HepG2 (cell line): ENCODE measurements around the gene GRIK2. TPM values are rescaled to one million over a fixed set of nuclear protein-coding genes. Genes with fewer than 3 reads are reported as not detected.

Experiments
- ATAC-seq: fragments of 200-7000 bp; cut with Tn5 transposase; 3 replicates; pipeline ENCODE4 v1.9.1; 2020; ENCODE audit warnings: mild to moderate bottlenecking, moderate library complexity
- BruUV-seq: library from RNA; stranded (reverse); fragments of 400-500 nt; replicated peaks from 2 replicates; lab custom pipeline; 2021; lab: Mats Ljungman, UMichigan
- CTCF ChIA-PET: fragments of 300-600 bp; formaldehyde crosslinking; extraction: SDS; loops from one replicate; lab custom pipeline; 2021; ENCODE audit warnings: low total read pairs, inconsistent platforms, low intra/inter-chr PET ratio; lab: Yijun Ruan, JAX
- POLR2A ChIA-PET: fragments of 350-600 bp; sonication (Branson Sonifier 250); formaldehyde crosslinking; loops from one replicate; lab custom pipeline; 2020; ENCODE audit warnings: antibody characterized with exemption, inconsistent platforms; lab: Yijun Ruan, JAX
- DNase-seq: peaks from one replicate; pipeline ENCODE4 v3.0.0-alpha.2; 2015; ENCODE audit warnings: low spot score
- FAIRE-seq: peaks from 3 replicates; lab custom pipeline; 2011; peaks lifted over from hg19 to GRCh38; lab: Jason Lieb, UNC
- H2AFZ ChIP-seq: one replicate; pipeline ENCODE4 v1.6.1; 2011; ENCODE audit warnings: low read length, inconsistent platforms
- H3K27ac ChIP-seq: fragments of 300-600 bp; 3 replicates; pipeline ENCODE4 v1.8.0; 2011; ENCODE audit warnings: mixed run types, mild to moderate bottlenecking, mixed read lengths, low read length, inconsistent platforms; ENCODE audit not compliant: insufficient read depth; ENCODE audit errors: extremely low read length
- H3K27me3 ChIP-seq, 2 experiments: fragments of 200-600 bp in 1 of 2; 2 replicates in 1 of 2; 3 replicates in 1 of 2; pipeline versions ENCODE4 v1.6.0 to v1.8.0; 2011; ENCODE audit warnings: low read length in 2 of 2, mild to moderate bottlenecking in 2 of 2, moderate library complexity in 2 of 2, inconsistent platforms in 1 of 2; ENCODE audit not compliant: insufficient read depth in 2 of 2, control insufficient read depth in 1 of 2
- H3K36me3 ChIP-seq, 2 experiments: fragments of 200-600 bp in 1 of 2; replicated peaks in 1 of 2; 2 replicates in 1 of 2; 3 replicates in 1 of 2; pipeline versions ENCODE4 v1.5.1 to v1.8.0; 2011; ENCODE audit warnings: low read length in 2 of 2, inconsistent platforms in 1 of 2; ENCODE audit not compliant: insufficient read depth in 2 of 2, control insufficient read depth in 1 of 2
- H3K4me1 ChIP-seq: 2 replicates; pipeline ENCODE4 v1.5.1; 2012; ENCODE audit warnings: low read length, inconsistent platforms; ENCODE audit not compliant: insufficient read depth
- H3K4me2 ChIP-seq: 2 replicates; pipeline ENCODE4 v1.6.0; 2011; ENCODE audit warnings: low read depth, low read length, inconsistent platforms
- H3K4me3 ChIP-seq, 3 experiments: fragments of 200-600 bp in 1 of 3; sonication (generic), shearing (Covaris generic) in 1 of 3; replicated peaks in 1 of 3; 2 replicates each; pipeline ENCODE4 v1.5.1; 2011 to 2016; ENCODE audit warnings: low read length in 3 of 3, inconsistent platforms in 2 of 3, low read depth in 2 of 3, mild to moderate bottlenecking in 2 of 3, control low read depth in 1 of 3, mixed read lengths in 1 of 3; ENCODE audit not compliant: insufficient read depth in 1 of 3
- H3K79me2 ChIP-seq: one replicate; pipeline ENCODE4 v1.6.1; 2011; ENCODE audit warnings: low read length, inconsistent platforms; ENCODE audit not compliant: insufficient read depth
- H3K9ac ChIP-seq: 2 replicates; pipeline ENCODE4 v1.6.0; 2011; ENCODE audit warnings: mild to moderate bottlenecking, low read depth, low read length, inconsistent platforms; ENCODE audit not compliant: insufficient read depth
- H3K9me3 ChIP-seq: 2 replicates; pipeline ENCODE4 v1.5.1; 2012; ENCODE audit warnings: mild to moderate bottlenecking, low read length
- H4K20me1 ChIP-seq: 2 replicates; pipeline ENCODE4 v1.6.0; 2011; ENCODE audit warnings: inconsistent platforms, mild to moderate bottlenecking, low read length, moderate library complexity; ENCODE audit not compliant: insufficient read depth
- HOXD1 ChIP-seq: sonication (generic); formaldehyde crosslinking; IDR thresholded peaks from 2 replicates; pipeline ENCODE4 v1.5.0; 2020; ENCODE audit warnings: missing genetic modification reagents
- KDM3A ChIP-seq: IDR thresholded peaks from 2 replicates; pipeline ENCODE4 v1.6.1; 2018; ENCODE audit warnings: low read depth, missing compliant biosample characterization
- KDM4B ChIP-seq: sonication (generic); formaldehyde crosslinking; IDR thresholded peaks from 2 replicates; pipeline ENCODE4 v1.4.0; 2020; ENCODE audit warnings: missing genetic modification reagents
- LCORL ChIP-seq, 2 experiments: fragments of 450-650 bp in 1 of 2; sonication (generic) in 1 of 2; formaldehyde crosslinking in 1 of 2; IDR thresholded peaks; 2 replicates each; pipeline versions ENCODE4 v1.5.0 to v1.6.1; 2017 to 2020; ENCODE audit warnings: antibody characterized with exemption in 1 of 2, missing genetic modification reagents in 1 of 2
- MED1 ChIP-seq: sonication (generic); formaldehyde crosslinking; IDR thresholded peaks from 2 replicates; pipeline ENCODE4 v1.4.0; 2020; ENCODE audit warnings: missing genetic modification reagents
- MTA1 ChIP-seq: sonication (generic); formaldehyde crosslinking; IDR thresholded peaks from 2 replicates; pipeline ENCODE4 v1.4.0; 2020; ENCODE audit warnings: missing genetic modification reagents, mild to moderate bottlenecking, borderline replicate concordance
- ZBTB33 ChIP-seq: sonication (generic); formaldehyde crosslinking; IDR thresholded peaks from 2 replicates; pipeline ENCODE4 v1.4.0; 2020; ENCODE audit warnings: missing genetic modification reagents
- ZFP91 ChIP-seq: sonication (generic); formaldehyde crosslinking; IDR thresholded peaks from 2 replicates; pipeline ENCODE4 v1.9.0; 2022; ENCODE audit warnings: missing genetic modification reagents, mild to moderate bottlenecking, borderline replicate concordance
- ZMAT3 ChIP-seq: sonication (generic); formaldehyde crosslinking; conservative IDR thresholded peaks from 2 replicates; pipeline ENCODE4 v1.7.0; 2021; ENCODE audit warnings: missing genetic modification reagents
- ZNF580 ChIP-seq: IDR thresholded peaks from 2 replicates; pipeline ENCODE4 v1.6.1; 2016; ENCODE audit warnings: low read depth, borderline replicate concordance
- ZNF614 ChIP-seq: IDR thresholded peaks from 2 replicates; pipeline ENCODE4 v1.6.1; 2018; ENCODE audit warnings: missing biosample characterization, missing genetic modification reagents, inconsistent platforms, borderline replicate concordance
- ZNF704 ChIP-seq: sonication (generic); formaldehyde crosslinking; IDR thresholded peaks from 2 replicates; pipeline ENCODE4 v1.8.1; 2023; ENCODE audit warnings: mild to moderate bottlenecking, inconsistent platforms, moderate library complexity, missing genetic modification reagents, borderline replicate concordance
- ZNF761 ChIP-seq: sonication (generic); formaldehyde crosslinking; conservative IDR thresholded peaks from 2 replicates; pipeline ENCODE4 v1.4.0; 2020; ENCODE audit warnings: mild to moderate bottlenecking, missing genetic modification reagents
- ZNF790 ChIP-seq: sonication (generic); formaldehyde crosslinking; IDR thresholded peaks from 2 replicates; pipeline ENCODE4 v1.8.0; 2022; ENCODE audit warnings: missing genetic modification reagents, mild to moderate bottlenecking, borderline replicate concordance
- WGBS: methylation state at CpG from one replicate; pipeline ENCODE4 v1.1.6; 2017; ENCODE audit warnings: low lambda C conversion rate; 5-methylcytosine and 5-hydroxymethylcytosine counted together
- in situ Hi-C: cut with HindIII; loops from 2 replicates; pipeline ENCODE4 v1.10.0; 2017; ENCODE audit warnings: low pct_unique_long_range_greater_than_20kb; ENCODE audit not compliant: extremely low pct_ligation_motif_present
- intact Hi-C: fragments of 100-400 bp; cut with micrococcal nuclease; formaldehyde crosslinking; loops from one replicate; pipeline ENCODE4 v1.10.0; 2022; ENCODE audit not compliant: unreplicated experiment
- polyA plus RNA-seq, 8 experiments: library from polyadenylated mRNA; depleted of rRNA in 3 of 8; stranded (reverse) in 7 of 8; unstranded in 1 of 8; fragments of >200 nt; fragmentation: Illumina TruSeq in 4 of 8; extraction: Trizol in 4 of 8; gene quantifications; 2 replicates each; pipeline versions ENCODE4 v1.2.1 to v1.2.3, GENCODE V29; 2011 to 2016; ENCODE audit warnings: low read depth in 4 of 8, missing spikeins in 1 of 8, mixed read lengths in 1 of 8; ENCODE audit not compliant: insufficient read depth in 1 of 8
- total RNA-seq, 5 experiments: library from RNA; depleted of rRNA; stranded (reverse); fragments of >200 nt; fragmentation: Illumina TruSeq; extraction: Trizol; gene quantifications; 2 replicates each; pipeline ENCODE4 v1.2.3, GENCODE V29; 2016; ENCODE audit warnings: low read depth in 1 of 5

Gene GRIK2
- total and polyA plus RNA-seq, 2 of the 13 experiments (the other 11 are each of a cell fraction or from before 2014, with no cell fraction given) = not detected

GRCh38 chr6:101703311-101703710, 309.8 kb downstream of the GRIK2 start:
- ATAC-seq = no peak
- CTCF ChIA-PET = no interaction called here
- Histone ChIP-seq H3K4me1 (no peaks in the 10 kb centered on the region), H3K27ac (no peak overlapping the region)
- FAIRE-seq = no peak
- 0% methylated on average over 2 of the region's 2 CpGs for WGBS
- POLR2A ChIA-PET = no interaction called here
- TF ChIP-seq MED1 (CRISPR knock-in tag) = no peak
- no peak for TF ChIP-seq HOXD1 (CRISPR knock-in tag)
- TF ChIP-seq MTA1 (CRISPR knock-in tag) = no peak
- TF ChIP-seq ZNF704 (CRISPR knock-in tag) = no peak
- TF ChIP-seq ZMAT3 (CRISPR knock-in tag) = no peak
- TF ChIP-seq LCORL (IDR thresholded peaks at IDR 0.05) = no peak
- no peak for TF ChIP-seq LCORL (CRISPR knock-in tag; IDR thresholded peaks at IDR 0.05)
- TF ChIP-seq, all 625 proteins: peak for 0
- no peak overlapping the region for H3K4me3 ChIP-seq
- in situ Hi-C loops (no loop called here), intact Hi-C loops (no loop called here)
- no peak overlapping the region for H2AFZ ChIP-seq
- no peaks in the 10 kb centered on the region for H3K9me3 ChIP-seq
- no peaks in the 10 kb centered on the region for H3K36me3 ChIP-seq
- no peak overlapping the region for H3K4me2 ChIP-seq
- no peak for DNase-seq
- H3K79me2 ChIP-seq = no peaks in the 10 kb centered on the region
- BruUV-seq = no TSS peak
- H3K27me3 ChIP-seq = no peaks in the 10 kb centered on the region
- H4K20me1 ChIP-seq = no peaks in the 10 kb centered on the region
- no peak overlapping the region for H3K9ac ChIP-seq

- BruUV-seq = no TSS peak
- CTCF ChIA-PET = no interaction called here
- H3K9me3 ChIP-seq = no peaks in the 10 kb centered on the region
- no peaks in the 10 kb centered on the region for H3K79me2 ChIP-seq
- in situ Hi-C loops (no loop called here), intact Hi-C loops (no loop called here)
- FAIRE-seq = no peak
- no peak overlapping the region for H3K4me3 ChIP-seq
- no peaks in the 10 kb centered on the region for H3K36me3 ChIP-seq
- POLR2A ChIA-PET = no interaction called here
- H3K27me3 ChIP-seq = no peaks in the 10 kb centered on the region
- no peak for ATAC-seq
- H2AFZ ChIP-seq = no peak overlapping the region
- H3K4me1 ChIP-seq = no peaks in the 10 kb centered on the region
- H4K20me1 ChIP-seq = no peaks in the 10 kb centered on the region
- H3K27ac ChIP-seq = no peak overlapping the region
- DNase-seq = no peak
- H3K4me2 ChIP-seq = no peak overlapping the region
- no peak overlapping the region for H3K9ac ChIP-seq
- TF ChIP-seq ZNF761 (CRISPR knock-in tag) (no peak), ZNF790 (no peak), KDM3A (CRISPR knock-in tag) (no peak), ZNF614 (no peak), ZNF580 (CRISPR knock-in tag) (no peak), KDM4B (CRISPR knock-in tag) (no peak), ZBTB33 (CRISPR knock-in tag) (no peak), ZFP91 (CRISPR knock-in tag) (no peak)
Measured at GRCh38 chr6:101705866-101706265, 312.4 kb downstream of the GRIK2 start.
